Anterior cingulate cortex (tissue), 58 donors: ENCODE measurements around the gene EHMT1.

ENCODE experiments used
- DNase-seq, 58 donors: peaks; one replicate each; lab custom pipeline; 2025; lab: John Stamatoyannopoulos, UW

EHMT1 gene

GRCh38 chr9:137689745-137690529 is 71.1 kb downstream of the EHMT1 start:
- no peak for DNase-seq

GRCh38 chr9:137690930-137691645 is 72.3 kb downstream of the EHMT1 start:
- no peak for DNase-seq

GRCh38 chr9:137691646-137692351 is 73.0 kb downstream of the EHMT1 start:
- peak in 22 of 58 donors; percentile 16 to 76 (median 42) for DNase-seq

GRCh38 chr9:137694236-137694959 is 75.6 kb downstream of the EHMT1 start:
- no peak for DNase-seq

- DNase-seq, result peak in 45 of 58 donors; percentile 22 to 83 (median 49)
Observed at GRCh38 chr9:137694962-137695875, 76.4 kb downstream of the EHMT1 start.

- no peak for DNase-seq
Observed at GRCh38 chr9:137696136-137696925, 77.5 kb downstream of the EHMT1 start.

GRCh38 chr9:137697193-137697592 is 78.4 kb downstream of the EHMT1 start:
- no peak for DNase-seq

GRCh38 chr9:137697832-137698231 is 79.0 kb downstream of the EHMT1 start:
- DNase-seq, result no peak

GRCh38 chr9:137700911-137701310 is 82.1 kb downstream of the EHMT1 start:
- no peak for DNase-seq

- no peak for DNase-seq
Observed at GRCh38 chr9:137702615-137703379, 84.0 kb downstream of the EHMT1 start.

- no peak for DNase-seq
Observed at GRCh38 chr9:137703842-137704508, 85.2 kb downstream of the EHMT1 start.

- no peak for DNase-seq
Observed at GRCh38 chr9:137705443-137705863, 86.6 kb downstream of the EHMT1 start.

GRCh38 chr9:137705906-137706305 is 87.1 kb downstream of the EHMT1 start:
- DNase-seq, result no peak

GRCh38 chr9:137707361-137707760 is 88.6 kb downstream of the EHMT1 start:
- DNase-seq, result no peak

GRCh38 chr9:137708590-137709284 is 89.9 kb downstream of the EHMT1 start:
- DNase-seq, result no peak

GRCh38 chr9:137709411-137710101 is 90.8 kb downstream of the EHMT1 start:
- DNase-seq, result no peak
